ENCODE measurements around the gene ANO7.

DNA sequence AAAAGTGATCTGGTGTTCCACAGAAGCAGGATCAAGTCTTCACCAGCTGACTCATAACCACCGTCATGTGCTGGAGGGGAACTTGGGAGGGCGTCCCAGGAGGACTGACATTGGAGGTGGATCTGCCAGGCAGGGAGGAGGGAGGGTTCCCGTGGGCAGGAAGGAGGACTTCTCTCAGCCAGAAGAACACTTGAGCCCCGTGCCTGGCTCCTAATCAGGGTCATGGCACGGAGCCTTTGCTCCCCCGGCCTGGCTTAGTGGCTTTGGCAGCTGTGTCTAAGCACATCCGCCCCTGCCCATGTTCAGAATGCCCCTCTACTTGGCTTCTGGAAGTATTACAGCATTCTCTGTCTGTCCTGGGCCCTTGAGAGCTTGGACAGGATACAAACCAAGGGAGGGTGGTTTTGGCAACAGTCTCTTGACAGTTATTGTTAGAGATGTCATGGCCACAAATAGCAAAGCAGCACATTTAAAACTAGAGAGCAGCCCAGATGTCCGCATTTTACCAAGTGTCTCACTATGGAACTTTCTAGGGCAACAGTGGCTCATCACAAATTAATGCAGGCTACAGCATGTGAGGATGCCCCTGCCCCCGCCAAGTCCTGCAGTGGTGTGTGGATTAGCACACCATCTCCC, 26.7 kb upstream of the ANO7 start:
- no peak for TF ChIP-seq POLR2A (IDR thresholded peaks at IDR 0.05)
- TF ChIP-seq, protein P1, sequence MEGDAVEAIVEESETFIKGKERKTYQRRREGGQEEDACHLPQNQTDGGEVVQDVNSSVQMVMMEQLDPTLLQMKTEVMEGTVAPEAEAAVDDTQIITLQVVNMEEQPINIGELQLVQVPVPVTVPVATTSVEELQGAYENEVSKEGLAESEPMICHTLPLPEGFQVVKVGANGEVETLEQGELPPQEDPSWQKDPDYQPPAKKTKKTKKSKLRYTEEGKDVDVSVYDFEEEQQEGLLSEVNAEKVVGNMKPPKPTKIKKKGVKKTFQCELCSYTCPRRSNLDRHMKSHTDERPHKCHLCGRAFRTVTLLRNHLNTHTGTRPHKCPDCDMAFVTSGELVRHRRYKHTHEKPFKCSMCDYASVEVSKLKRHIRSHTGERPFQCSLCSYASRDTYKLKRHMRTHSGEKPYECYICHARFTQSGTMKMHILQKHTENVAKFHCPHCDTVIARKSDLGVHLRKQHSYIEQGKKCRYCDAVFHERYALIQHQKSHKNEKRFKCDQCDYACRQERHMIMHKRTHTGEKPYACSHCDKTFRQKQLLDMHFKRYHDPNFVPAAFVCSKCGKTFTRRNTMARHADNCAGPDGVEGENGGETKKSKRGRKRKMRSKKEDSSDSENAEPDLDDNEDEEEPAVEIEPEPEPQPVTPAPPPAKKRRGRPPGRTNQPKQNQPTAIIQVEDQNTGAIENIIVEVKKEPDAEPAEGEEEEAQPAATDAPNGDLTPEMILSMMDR (IDR thresholded peaks at IDR 0.05) = no peak
